ENCODE measurements around the gene INAFM1. TPM values are rescaled to one million over a fixed set of nuclear protein-coding genes. Genes with fewer than 3 reads are reported as not detected.
"Not testable (repeated sequence)": the region's sequence is repeated elsewhere in the genome, so short reads cannot be mapped to it uniquely, and the experiment has no call there.

The INAFM1 gene
- total RNA-seq, 6 experiments from 2014 or later = 12.0 to 16.2 (median 14.0) TPM

GRCh38 chr19:47296036-47296435 is 21.4 kb downstream of the INAFM1 start:
- Mint-ChIP-seq H3K36me3 (ENCODE audit: low read depth) (no peaks in the 10 kb centered on the region), H3K27me3 (ENCODE audit: insufficient read depth) (no peaks in the 10 kb centered on the region), H3K9me3 (no peaks in the 10 kb centered on the region), H3K4me1 (ENCODE audit: low read depth) (no peaks in the 10 kb centered on the region), H3K4me3 (no peak overlapping the region), H3K27ac (no peak overlapping the region)
- peak; percentile 73 for DNase-seq
- TF ChIP-seq CTCF (IDR thresholded peaks at IDR 0.05) = peak; percentile 94

GRCh38 chr19:47300867-47301266 is 26.2 kb downstream of the INAFM1 start:
- not testable (repeated sequence) for H3K27me3 Mint-ChIP-seq (ENCODE audit: insufficient read depth); H3K36me3 Mint-ChIP-seq (ENCODE audit: low read depth); H3K27ac Mint-ChIP-seq; H3K9me3 Mint-ChIP-seq; H3K4me3 Mint-ChIP-seq; H3K4me1 Mint-ChIP-seq (ENCODE audit: low read depth); DNase-seq

- Mint-ChIP-seq H3K36me3 (ENCODE audit: low read depth) (no peaks in the 10 kb centered on the region), H3K4me1 (ENCODE audit: low read depth) (peaks cover 18% of the 10 kb centered on the region), H3K4me3 (no peak overlapping the region), H3K27ac (no peak overlapping the region), H3K9me3 (no peaks in the 10 kb centered on the region), H3K27me3 (ENCODE audit: insufficient read depth) (no peaks in the 10 kb centered on the region; the same call in 1 of the 2 replicates)
- DNase-seq = no peak
- TF ChIP-seq CTCF (IDR thresholded peaks at IDR 0.05) = no peak
Measured at GRCh38 chr19:47302249-47302648, 27.6 kb downstream of the INAFM1 start.

- Mint-ChIP-seq H3K27ac (no peak overlapping the region), H3K27me3 (ENCODE audit: insufficient read depth) (no peaks in the 10 kb centered on the region; the same call in 1 of the 2 replicates), H3K36me3 (ENCODE audit: low read depth) (no peaks in the 10 kb centered on the region), H3K4me3 (no peak overlapping the region), H3K4me1 (ENCODE audit: low read depth) (peaks cover 18% of the 10 kb centered on the region), H3K9me3 (no peaks in the 10 kb centered on the region)
- TF ChIP-seq CTCF (IDR thresholded peaks at IDR 0.05) = no peak
- no peak for DNase-seq
Measured at GRCh38 chr19:47303966-47304365, 29.3 kb downstream of the INAFM1 start.

- Mint-ChIP-seq H3K4me3 (peak overlapping the region; percentile 88), H3K27ac (peak overlapping the region; percentile 93), H3K9me3 (no peaks in the 10 kb centered on the region), H3K27me3 (ENCODE audit: insufficient read depth) (no peaks in the 10 kb centered on the region; the same call in 1 of the 2 replicates), H3K4me1 (ENCODE audit: low read depth) (peaks cover 18% of the 10 kb centered on the region), H3K36me3 (ENCODE audit: low read depth) (no peaks in the 10 kb centered on the region)
- DNase-seq = peak; percentile 81
- peak; percentile 97 for TF ChIP-seq CTCF (IDR thresholded peaks at IDR 0.05)
Measured at GRCh38 chr19:47305309-47305751, 30.6 kb downstream of the INAFM1 start.

GRCh38 chr19:47306303-47306702 is 31.6 kb downstream of the INAFM1 start:
- H3K9me3 Mint-ChIP-seq = no peaks in the 10 kb centered on the region
- TF ChIP-seq CTCF (IDR thresholded peaks at IDR 0.05) = no peak
- H3K4me1 Mint-ChIP-seq (ENCODE audit: low read depth) = peaks cover 18% of the 10 kb centered on the region
- DNase-seq = no peak
- no peaks in the 10 kb centered on the region; the same call in 1 of the 2 replicates for H3K27me3 Mint-ChIP-seq (ENCODE audit: insufficient read depth)
- H3K4me3 Mint-ChIP-seq = no peak overlapping the region; the same call in 1 of the 2 replicates
- H3K36me3 Mint-ChIP-seq (ENCODE audit: low read depth) = no peaks in the 10 kb centered on the region
- H3K27ac Mint-ChIP-seq = no peak overlapping the region

Measured in HFFc6 (cell line).